ENCODE data around the gene NUBPL.
A peak's percentile ranks its signal among the peaks of the same experiment; 100 is the strongest.

Gene NUBPL

DNA sequence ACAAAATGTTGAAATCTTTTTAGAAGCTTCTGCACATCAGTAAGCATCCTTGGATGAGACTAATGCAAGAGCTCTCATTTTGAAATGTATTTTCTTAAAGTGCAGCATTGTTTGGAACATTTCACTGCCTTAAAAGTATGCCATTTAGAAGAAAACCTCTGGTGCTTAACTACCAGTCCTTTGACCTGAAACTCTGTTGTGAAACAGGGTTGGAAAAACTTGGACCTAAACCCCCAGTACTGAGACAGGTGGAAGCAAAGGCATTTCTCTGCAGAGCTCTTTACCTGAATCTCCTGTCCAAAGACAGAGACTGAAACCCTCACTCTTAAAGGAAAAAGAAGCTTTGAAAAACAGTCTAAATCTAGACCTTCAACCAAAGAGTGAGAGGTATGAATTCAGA, 207.2 kb downstream of the NUBPL start:
- TF ChIP-seq, protein P1, sequence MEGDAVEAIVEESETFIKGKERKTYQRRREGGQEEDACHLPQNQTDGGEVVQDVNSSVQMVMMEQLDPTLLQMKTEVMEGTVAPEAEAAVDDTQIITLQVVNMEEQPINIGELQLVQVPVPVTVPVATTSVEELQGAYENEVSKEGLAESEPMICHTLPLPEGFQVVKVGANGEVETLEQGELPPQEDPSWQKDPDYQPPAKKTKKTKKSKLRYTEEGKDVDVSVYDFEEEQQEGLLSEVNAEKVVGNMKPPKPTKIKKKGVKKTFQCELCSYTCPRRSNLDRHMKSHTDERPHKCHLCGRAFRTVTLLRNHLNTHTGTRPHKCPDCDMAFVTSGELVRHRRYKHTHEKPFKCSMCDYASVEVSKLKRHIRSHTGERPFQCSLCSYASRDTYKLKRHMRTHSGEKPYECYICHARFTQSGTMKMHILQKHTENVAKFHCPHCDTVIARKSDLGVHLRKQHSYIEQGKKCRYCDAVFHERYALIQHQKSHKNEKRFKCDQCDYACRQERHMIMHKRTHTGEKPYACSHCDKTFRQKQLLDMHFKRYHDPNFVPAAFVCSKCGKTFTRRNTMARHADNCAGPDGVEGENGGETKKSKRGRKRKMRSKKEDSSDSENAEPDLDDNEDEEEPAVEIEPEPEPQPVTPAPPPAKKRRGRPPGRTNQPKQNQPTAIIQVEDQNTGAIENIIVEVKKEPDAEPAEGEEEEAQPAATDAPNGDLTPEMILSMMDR (IDR thresholded peaks at IDR 0.05; ENCODE audit: low read depth, low read length, missing control alignments) = no peak
- DNase-seq (ENCODE audit: low read depth) = no peak
- H3K4me3 ChIP-seq (ENCODE audit: low read depth, low read length) = no peak overlapping the region

DNA sequence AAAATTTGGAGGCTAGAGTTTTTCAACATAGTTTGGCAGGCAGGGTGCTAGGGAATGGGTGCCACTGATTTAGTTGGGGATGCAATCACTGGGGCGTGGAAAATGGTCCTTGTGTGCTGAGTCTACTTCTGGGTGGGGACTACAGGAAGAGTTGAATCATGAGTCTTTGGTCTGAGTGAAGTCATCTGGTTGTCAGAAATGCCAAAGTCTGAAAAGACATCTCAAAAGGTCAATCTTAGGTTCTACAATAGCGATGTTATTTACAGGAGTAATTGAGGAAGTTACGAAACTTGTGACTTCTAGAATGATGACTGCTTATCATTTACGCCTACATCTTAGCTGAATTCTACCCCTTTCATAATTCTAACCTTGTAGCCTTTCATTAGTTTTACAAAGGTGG, 209.1 kb downstream of the NUBPL start:
- no peak for DNase-seq (ENCODE audit: low read depth)
- no peak overlapping the region for H3K4me3 ChIP-seq (ENCODE audit: low read depth, low read length)
- TF ChIP-seq, protein P1 (IDR thresholded peaks at IDR 0.05; ENCODE audit: low read depth, low read length, missing control alignments) = no peak

DNA sequence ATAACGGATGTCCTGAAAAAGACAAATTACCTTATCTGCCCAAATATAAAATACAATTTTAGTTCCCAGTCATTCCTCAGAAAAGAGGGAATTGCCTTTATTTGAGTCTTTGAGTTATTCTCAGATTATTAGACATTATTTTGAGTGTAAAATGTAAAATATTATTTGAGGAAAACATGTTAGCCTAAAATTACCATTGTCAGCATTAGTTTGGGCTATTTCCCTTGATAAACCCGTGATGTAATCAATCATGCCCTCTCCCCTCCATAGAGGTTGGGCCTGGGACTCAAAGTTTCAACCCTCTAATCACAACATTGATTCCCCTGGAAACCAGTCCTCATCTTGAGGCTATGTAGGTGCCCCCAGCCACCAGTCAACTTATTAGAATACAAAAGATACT, 213.4 kb downstream of the NUBPL start:
- DNase-seq (ENCODE audit: low read depth) = no peak
- no peak overlapping the region for H3K4me3 ChIP-seq (ENCODE audit: low read depth, low read length)
- TF ChIP-seq, protein P1 (IDR thresholded peaks at IDR 0.05; ENCODE audit: low read depth, low read length, missing control alignments) = no peak

DNA sequence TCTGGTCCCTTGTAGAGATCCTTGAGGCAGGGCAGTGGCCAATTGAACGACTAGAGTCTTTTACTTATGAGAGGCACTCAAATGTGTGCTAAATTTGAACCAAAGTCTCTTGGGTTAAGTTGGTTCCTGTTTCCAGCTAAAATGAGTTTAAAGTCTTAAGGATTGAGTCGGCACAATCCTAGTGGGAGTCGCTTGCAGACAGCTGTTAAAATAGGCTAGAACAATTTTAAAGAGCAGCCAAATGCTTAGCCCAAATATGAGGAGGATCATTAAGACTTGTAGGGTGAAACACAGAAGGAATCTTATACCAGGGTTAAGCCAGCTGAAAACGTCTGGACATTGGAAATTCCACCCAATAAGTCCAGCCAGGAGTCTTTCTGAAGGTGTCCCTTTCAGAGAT, 216.1 kb downstream of the NUBPL start:
- TF ChIP-seq, protein P1 (IDR thresholded peaks at IDR 0.05; ENCODE audit: low read depth, low read length, missing control alignments) = no peak
- DNase-seq (ENCODE audit: low read depth) = no peak
- H3K4me3 ChIP-seq (ENCODE audit: low read depth, low read length) = no peak overlapping the region

DNA sequence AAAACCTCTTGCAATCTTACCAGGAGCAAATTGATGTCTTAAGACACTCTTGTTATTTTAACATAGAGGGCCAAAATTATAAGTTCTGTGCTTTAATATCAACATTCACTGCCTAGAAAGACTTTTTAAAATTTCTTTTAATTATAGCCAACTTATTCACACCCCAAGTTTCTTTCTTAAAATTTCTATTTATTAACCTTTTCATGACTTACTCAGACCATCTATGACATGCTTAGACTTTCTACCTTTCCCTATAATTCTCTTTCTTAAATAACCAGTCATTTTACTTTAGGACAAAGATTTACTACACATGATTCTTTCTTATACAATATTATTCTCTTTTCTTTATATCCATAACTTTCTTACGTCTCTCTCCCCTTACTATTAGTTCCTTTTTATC, 220.4 kb downstream of the NUBPL start:
- no peak for DNase-seq (ENCODE audit: low read depth)
- no peak overlapping the region for H3K4me3 ChIP-seq (ENCODE audit: low read depth, low read length)
- TF ChIP-seq, protein P1 (IDR thresholded peaks at IDR 0.05; ENCODE audit: low read depth, low read length, missing control alignments) = no peak

DNA sequence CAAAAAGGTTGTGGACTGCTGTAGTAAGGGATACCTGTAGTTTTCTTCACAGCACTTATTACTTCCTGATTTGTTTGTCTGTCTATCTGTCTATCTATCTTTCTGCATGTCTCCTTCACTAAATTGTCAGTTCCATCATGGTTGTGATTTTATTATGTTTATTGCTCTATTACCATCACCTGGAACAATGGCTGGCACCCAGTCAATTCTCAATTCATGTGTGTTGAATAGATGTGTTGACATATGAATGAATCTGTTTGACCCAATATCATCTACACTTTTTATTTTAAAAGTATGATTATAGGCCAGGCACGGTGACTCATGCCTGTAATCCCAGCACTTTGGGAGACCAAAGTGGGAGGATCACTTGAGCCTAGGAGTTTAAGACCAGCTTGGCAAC, 224.4 kb downstream of the NUBPL start:
- TF ChIP-seq, protein P1 (IDR thresholded peaks at IDR 0.05; ENCODE audit: low read depth, low read length, missing control alignments) = no peak
- H3K4me3 ChIP-seq (ENCODE audit: low read depth, low read length) = no peak overlapping the region
- DNase-seq (ENCODE audit: low read depth) = no peak

DNA sequence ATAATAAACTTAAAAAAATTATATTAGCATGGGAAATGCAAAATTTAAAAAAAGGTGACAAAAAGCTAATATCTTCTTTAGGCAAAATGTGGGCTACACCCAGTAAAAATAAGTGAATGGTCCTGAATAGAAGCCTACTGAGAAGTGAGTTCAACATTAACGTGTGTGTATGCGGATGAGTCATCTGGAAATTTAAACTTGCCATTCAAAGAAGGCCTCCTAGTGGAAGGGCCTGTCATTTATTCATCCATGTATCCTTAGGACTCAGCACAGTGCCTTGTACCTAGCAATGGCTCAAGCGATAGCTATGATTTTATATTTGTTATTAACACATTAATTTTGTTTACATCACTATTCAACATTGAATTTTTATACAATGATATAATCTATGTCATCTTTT, 226.2 kb downstream of the NUBPL start:
- TF ChIP-seq, protein P1 (IDR thresholded peaks at IDR 0.05; ENCODE audit: low read depth, low read length, missing control alignments) = peak; percentile 10
- H3K4me3 ChIP-seq (ENCODE audit: low read depth, low read length) = no peak overlapping the region
- no peak for DNase-seq (ENCODE audit: low read depth)
